Left renal pelvis (tissue), 4 donors: ENCODE measurements around the gene AIFM1. TPM values are rescaled to one million over a fixed set of nuclear protein-coding genes. Genes with fewer than 3 reads are reported as not detected.

Source experiments
- DNase-seq, 4 donors: peaks; one replicate each; pipeline ENCODE4 v3.0.0-alpha.2; 2013; ENCODE audit warnings: low read depth in 4 of 4, low spot score in 3 of 4
- polyA plus RNA-seq, 4 donors: library from polyadenylated mRNA; unstranded; fragments of 120-200 nt; gene quantifications; one replicate each; pipeline ENCODE4 v1.2.1, GENCODE V29; 2013; ENCODE audit not compliant: insufficient read length in 4 of 4

AIFM1 gene
- polyA plus RNA-seq = 10 to 100 TPM; 22.7 to 96.4 (median 80.2) TPM

DNA sequence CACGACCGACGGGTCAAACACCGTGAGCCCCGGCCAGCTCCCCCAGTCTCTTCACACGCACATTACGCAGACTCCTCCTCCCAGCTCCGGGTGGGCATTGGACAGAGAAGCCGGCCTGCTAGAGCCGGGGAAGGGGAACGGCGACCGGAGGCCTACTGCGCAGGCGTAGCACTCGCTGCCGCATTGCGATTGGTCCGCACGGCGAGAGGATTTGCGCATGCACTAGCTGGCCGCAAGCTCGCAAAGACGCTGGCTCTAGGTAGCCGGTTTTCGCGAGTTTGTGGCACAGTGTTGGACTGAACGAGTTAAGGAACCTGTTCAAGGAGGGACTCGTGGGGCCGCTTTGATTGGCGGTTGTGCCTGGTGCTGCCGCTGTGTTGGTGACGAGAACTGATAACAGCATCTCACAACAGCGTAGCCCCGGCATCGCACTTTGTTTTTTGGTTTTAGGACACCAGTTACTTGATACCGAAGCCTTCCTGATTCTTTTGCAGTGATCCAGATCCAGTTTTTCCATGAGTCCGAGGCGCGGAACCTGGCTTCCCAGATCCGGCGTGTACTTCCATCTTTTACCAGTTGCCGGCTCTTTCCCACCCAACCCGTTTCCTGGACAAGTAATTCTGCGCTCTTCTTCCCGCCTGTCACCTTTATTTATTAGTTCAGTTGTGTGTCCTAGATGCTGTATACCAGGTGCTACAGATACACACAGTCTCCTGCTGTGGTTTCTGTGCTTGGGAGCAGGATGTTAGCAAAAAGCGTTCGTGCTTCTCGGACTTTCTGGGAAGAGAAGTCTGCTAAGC, at the start of gene AIFM1:
AIFM1 (minus strand) TSS at position 139 of the 800 bp plus-strand sequence. CDS start 185 bp downstream, outside the sequence.
- peak; percentile 81 to 85 (median 84) for DNase-seq

DNA sequence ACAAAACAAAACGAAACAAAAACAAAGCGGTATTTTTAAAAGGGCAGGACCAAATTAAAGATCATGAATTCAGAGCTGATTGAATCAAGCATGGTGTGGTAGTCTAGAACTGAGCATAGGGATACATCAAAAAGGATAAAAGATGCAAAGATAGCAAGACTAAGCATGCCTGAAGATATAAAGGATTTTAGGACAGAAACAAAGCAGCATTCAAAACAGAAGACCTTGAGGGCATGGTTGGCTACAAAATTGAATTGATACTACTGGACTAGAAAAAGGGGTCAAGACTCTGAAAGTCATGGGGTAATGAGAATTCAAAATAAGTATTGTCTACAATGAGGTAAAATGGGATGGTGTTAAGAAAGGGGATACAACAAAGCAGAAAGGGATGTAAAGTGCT, 47.7 kb upstream of the AIFM1 start:
- DNase-seq = no peak

DNA sequence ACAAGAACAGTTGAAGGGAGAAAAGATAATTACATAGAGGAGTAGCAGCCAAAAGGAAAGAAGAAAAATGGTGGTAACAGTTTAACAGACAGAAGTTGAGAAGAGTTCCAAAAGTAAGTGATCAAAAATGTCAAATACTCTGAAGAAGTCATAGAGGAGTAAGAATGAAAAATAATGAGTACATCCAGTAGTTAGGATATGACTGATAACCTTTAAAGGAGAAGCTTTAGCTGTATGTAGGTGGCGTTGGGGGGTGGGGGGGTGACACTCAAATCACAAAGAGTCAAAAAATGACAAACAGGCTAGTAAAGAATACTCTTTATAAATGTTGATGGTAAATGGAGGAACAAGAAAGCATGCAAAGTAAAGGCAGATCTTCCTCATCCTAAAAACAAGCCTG, 46.7 kb upstream of the AIFM1 start:
- DNase-seq = no peak

DNA sequence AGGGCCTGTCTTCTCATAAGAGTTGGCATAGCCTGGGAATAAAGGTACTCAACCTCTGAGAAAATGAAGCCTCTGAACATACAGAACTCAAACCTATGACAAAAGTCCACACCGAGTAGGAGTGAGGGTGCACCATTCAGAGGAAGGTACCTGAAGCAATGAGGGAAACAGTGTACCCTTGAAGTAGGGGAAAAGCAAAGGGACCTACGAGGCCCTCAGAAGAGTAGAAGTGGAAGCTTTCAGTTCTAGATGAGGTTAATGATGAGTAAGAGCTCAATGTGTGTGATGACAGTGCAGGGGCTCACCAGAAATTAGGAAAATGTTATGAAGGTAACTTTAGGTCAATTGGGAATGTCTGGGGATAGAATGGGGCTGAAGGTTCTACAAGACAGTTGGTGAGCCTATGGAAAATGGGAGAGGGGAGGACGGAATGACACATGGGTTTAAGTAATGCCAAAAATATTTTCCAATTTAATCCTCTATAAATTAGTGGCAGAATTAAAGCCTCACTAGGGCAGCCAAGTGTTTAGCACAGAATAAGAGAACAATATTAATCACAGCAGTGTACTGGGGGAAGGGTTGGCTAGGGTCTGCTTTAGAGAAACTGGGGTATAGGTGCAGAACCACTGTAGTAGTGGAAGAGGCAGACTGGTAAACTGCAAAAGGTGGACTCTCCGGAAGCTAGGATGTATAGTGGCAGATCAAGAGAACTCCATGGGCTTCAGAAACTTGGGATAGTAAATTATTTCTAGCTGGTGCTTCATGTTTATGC, 46.0 kb upstream of the AIFM1 start:
- no peak for DNase-seq

DNA sequence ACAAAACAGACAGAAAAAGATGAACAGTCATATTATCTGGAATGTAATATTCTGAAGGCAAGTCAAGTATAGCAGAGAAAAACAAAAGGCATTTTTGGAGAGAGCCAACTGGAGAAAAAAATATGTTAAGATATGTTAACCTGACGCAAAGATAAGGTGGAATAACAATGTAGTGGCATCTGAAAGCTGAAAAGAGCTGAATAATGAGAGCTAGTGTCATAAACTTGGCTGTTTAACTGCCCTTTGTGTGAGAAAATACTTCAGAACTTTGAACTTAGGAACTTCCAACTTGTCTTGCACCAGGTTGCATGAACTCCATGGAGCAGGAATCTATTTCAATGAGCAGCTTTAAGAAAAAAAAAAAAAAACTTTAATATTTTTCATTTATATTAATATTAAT, 39.0 kb upstream of the AIFM1 start:
- DNase-seq = no peak

DNA sequence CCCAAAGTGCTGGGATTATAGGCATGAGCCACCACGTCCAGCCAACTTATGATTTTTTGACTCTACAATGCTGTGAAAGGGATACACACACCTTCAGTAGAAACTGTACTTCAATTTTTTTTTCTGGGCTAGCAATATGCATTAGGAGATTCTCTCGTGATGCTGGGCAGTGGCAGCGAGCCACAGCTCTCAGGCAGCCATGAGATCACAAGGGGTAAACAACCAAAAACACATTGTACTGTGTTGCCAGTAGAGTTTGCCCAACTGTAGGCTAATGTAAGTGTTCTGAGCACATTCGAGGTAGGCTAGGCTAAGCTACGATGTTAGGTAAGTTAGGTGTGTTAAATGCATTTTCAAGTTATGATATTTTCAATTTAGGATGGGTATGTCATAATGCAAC, 31.8 kb upstream of the AIFM1 start:
- DNase-seq = no peak

DNA sequence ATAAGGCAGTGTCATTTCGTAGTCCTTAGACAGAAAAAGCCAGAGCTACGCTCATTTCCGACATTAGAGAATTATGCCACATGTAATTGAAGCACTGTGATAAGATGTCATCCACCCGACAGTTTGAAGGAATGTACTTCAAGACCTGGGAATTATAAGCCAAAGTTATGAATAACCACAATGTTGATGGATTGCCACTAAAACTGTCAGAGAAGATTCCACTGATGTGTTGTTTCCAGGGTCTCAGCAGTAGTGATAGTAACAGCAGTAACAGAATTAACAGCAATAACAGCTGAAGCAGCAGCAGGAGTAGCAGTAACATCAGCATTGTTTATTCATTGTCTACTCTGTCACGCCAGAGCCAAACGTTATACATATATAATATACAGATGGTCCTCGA, 30.8 kb upstream of the AIFM1 start:
- DNase-seq = no peak

DNA sequence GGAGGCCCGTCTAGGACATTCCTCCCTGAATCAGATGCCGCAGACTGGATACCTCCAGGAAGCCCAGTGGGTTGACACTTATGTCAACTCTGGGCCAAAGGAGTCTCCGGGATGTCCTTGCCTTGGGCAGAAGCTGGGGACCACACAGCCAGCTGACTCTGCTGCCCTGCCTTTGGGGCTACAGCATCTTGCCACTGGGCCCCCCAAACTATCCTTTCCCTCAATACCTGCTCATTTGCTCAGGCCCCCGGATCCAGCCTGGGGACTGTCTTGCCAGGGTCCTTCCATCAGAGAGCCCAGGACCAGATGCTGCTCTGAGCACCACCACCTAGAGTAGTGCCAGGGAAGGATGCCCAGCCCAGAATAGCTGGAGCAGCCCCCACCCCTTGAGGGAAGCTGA, 25.2 kb upstream of the AIFM1 start:
- DNase-seq = no peak

DNA sequence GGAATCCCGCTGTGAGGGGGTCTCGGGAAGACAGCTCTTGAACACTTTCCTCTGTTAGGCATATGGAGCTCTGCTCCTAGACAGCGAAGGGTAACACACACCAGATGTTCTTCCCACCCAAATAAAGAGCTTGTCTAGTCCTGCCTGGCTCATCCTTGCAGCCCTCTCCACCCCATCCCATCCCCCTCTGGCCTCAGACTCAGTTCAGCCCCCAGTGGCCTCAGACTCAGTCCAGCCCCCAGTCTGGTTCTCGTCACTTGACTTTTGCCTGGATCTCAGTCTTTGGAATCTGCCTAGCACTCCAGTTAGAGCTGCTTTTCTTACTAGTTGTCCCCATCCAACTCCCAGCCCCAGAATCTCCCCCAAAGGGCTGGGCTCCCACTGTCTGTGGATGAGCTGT, 21.0 kb upstream of the AIFM1 start:
- no peak for DNase-seq

DNA sequence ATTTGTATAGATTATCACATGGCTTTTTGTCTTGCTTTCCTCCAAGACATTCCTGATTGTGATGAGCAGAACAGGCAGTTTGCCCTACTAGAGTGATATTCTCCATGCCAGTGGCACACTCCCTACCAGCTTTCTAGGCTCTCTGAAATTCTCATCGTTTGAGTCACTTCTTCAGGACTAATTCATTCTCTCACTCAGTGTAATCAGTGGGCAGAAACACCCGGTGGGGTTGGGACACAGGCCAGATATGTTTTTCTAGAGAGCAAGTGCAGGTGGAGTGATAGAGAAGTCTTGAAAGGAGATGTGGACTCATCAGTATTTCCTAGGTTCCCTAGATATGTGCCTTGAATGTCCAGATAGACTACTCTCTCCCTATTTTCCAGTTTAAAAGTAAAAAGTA, 19.2 kb upstream of the AIFM1 start:
- no peak for DNase-seq

DNA sequence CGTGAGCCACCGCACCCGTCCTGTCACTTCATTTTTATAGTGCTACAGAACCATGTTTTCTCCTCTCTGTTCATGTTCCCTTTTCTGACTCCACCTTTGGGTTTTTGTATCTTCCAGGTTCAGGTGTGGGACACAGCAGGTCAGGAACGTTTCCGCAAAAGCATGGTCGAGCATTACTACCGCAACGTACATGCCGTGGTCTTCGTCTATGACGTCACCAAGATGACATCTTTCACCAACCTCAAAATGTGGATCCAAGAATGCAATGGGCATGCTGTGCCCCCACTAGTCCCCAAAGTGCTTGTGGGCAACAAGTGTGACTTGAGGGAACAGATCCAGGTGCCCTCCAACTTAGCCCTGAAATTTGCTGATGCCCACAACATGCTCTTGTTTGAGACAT, 18.5 kb upstream of the AIFM1 start:
- DNase-seq = no peak

DNA sequence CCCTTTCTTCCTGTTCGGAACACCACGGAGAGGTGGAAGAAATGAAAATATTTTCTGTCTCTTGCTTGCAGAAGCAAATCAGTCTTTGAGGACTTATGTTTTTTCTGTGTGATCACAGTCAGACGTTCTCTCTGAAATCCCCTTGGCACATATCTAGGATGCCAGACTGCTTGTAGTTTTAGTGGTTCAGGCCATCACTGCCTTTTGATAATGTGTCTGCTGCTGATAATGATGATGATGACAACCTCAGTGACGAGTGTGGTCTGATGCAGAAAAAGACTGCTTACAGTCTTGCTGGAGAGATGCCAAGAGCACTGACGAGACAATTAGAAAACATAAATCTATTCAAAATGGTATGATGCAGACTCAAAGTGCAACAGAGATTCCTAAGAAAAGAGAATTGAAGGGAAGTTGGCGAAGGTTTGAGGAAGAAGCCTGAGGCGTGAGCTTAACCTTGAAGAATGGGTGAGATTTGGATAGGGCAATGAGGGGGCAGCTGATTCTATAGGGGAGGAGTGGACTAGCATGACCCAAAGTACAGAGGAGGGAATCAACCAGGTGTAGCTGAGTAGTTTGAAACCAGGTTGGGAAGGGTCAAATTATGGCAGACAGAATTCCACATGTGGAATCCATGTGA, 14.1 kb upstream of the AIFM1 start:
- no peak for DNase-seq

DNA sequence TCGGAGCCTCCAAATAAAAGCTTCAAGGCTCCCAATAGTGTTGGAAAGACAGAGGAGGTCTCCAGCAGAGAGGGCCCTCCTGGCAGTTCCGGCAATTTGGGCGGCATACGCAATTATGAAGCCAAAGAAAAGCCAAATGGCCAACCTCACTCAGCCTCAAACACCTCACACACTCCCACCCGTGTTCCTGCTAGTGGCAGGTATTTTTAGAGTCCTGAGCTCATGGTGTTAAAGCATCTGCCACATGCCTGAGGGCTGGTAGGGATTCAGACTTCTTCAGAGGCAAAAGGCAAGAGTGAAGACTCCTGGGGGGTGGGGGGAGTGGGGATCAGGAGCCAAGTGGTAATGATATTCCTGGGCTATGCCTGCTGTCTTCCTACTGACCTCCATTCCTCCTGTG, 13.5 kb upstream of the AIFM1 start:
- DNase-seq = no peak

DNA sequence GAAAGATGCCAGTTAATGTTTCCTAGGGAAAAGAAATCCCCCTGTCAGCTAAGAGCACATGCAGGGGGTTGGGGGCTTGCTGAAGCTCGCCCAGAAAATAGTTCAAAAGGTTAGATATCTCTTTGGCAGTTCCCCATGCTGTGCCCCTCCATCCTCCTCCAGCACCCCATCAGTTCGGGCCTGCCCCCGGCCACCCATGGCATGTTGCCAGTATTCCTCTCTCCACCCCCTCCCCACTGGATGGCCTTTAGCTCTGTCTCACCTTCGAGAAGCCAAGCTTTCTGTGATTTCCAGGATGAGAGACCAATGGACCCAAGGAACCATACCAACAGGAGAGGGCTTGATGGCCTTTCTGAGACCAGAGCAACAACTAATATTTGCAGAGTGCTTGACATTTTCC, 11.3 kb upstream of the AIFM1 start:
- no peak for DNase-seq

DNA sequence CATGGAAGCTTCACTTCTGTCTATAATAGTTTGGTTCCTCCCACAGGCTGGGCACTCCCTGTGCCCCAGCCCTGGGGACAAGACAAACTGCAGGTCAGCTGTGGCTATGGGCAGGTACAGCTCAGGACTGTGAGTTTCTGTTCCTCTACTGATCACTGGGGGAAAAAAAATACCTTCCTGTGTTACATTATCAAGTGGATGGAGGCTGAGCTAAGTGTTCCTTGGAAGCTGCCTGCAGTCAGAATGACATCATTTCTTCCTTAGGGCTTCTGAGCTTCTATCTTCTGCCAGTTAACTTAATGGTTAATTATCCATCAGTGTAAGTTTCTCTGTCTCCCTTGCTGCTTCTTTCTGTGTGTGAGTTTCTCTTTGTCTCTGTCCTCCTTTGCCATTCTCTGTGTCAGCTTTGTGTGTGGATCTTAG, 10.7 kb upstream of the AIFM1 start:
- DNase-seq = no peak

DNA sequence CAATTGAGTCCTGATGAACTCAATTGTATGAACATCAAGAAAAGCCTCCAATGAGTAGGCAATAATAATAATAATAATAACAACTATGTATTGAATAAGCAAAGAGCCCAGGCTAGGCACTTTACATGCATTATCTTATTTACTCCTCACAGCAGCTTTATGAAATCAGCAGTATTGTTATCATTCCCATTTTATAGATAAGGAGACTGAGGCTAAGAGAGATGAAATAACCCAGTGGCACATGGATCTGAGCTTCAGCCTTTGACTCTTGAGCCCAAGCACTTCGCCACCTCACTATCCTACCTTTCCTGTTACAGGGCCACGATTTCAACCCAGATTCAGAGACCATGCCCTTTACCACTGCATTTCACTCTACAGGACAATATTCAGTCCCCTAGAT, 9.3 kb upstream of the AIFM1 start:
- DNase-seq = no peak

DNA sequence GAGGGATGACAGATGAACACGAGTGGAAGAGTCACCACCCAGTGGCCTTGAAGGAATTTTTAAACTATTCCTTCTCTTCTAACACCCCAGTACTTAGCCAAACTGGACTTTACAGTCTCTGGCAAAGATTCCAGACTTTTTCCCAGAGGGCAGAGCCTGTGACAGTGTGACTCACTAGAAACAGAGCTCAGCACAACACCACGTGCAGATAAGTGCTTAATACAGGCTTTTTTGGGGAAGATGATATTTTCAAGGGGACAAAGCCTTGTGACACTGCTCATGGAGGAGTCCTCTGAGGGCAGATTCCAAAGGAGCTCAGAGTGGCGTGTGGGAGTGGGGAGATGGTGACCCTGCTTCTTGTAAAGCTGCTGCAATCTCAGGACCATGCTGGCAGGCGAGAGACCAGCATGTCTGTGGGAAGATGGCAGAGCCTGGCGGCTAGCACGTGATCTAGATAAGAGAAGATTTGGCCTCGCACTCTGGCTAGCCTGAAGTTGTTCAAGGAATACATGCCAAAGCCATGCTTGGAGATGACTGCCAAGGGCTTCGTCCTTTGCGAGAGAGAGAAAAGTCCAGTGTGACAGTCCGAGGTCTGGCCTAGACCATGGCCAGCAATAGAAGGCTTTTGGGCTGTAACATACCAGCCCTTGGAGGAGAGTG, 8.5 kb upstream of the AIFM1 start:
- no peak for DNase-seq

DNA sequence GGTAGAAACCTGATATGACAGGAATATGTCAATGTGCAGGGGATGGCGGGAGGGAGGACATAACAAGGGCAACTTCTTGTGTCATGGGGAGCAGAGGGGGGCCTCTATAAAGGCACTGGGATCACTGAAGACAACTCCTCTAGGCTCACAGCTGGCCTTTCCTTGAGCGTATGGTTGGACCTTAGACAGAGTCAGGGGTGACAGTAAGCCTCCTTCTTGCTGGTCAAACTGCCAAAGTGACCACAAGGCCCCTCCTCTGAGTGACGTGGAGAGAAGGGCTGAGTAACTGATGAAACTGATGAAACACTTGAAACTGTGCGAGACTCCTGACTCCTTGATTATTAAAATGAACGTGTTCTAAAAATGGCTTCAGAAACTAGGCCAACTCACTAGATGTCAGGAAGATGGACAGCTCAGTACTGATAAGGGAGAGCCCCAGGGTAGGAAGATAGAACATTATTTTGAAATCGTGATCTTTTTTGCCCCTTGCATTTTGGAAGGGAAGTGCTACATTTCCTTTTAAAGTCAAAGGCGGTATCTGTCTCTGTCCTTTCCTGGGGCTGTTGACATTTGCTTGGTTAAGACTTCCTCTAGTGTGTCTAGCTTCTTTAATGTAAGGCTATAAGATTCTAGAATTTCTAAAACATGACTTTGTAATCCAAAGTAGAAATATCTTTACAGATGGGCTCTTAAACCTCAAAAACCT, 7.7 kb upstream of the AIFM1 start:
- no peak for DNase-seq

DNA sequence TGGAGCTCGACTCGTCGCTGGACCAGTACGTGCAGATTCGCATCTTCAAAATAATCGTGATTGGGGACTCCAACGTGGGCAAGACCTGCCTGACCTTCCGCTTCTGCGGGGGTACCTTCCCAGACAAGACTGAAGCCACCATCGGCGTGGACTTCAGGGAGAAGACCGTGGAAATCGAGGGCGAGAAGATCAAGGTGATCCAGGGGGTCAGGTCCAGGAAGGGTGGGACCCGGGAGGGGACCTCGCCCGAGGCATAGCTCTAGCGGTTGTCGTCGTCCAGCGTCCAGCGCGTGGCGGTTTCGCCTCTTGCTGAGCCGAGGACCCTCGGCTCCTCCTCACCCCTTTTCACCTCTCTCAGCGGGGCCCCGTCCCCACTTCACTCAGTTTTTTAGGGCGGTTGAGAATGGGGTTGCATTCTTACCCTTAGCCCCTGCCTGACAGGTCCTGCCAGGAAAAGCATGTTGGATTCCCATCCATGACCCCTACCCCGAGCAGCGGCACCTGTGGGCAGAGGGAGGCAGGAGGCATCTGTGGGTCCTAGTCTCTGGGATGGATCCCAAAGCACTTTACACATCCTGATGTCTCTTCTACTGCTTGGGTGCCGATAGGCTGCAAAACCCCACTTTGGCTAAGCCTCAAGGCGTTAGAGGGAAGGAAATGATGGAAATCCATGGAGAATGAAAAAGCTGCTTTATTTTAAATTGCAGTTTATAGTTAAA, 6.6 kb upstream of the AIFM1 start:
- no peak for DNase-seq
